Kidney epithelial cell (primary cell): Measurements from ENCODE around the gene ACE. TPM values are rescaled to one million over a fixed set of nuclear protein-coding genes. Genes with fewer than 3 reads are reported as not detected.

ENCODE experiments used
- DNase-seq: peaks from one replicate; pipeline ENCODE4 v3.0.0-alpha.2; 2010; ENCODE audit warnings: low read depth
- H3K27me3 ChIP-seq: 2 replicates; pipeline ENCODE4 v1.6.0; 2011; ENCODE audit warnings: low read length; ENCODE audit not compliant: control insufficient read depth, insufficient read depth
- H3K36me3 ChIP-seq: 2 replicates; pipeline ENCODE4 v1.5.1; 2011; ENCODE audit warnings: low read length; ENCODE audit not compliant: control insufficient read depth, insufficient read depth
- H3K4me3 ChIP-seq: 2 replicates; pipeline ENCODE4 v1.5.1; 2011; ENCODE audit warnings: low read depth, mild to moderate bottlenecking, control low read depth, low read length
- total RNA-seq: library from RNA; depleted of rRNA; stranded (reverse); fragments of >200 nt; gene quantifications from 2 replicates; pipeline ENCODE4 v1.2.3, GENCODE V29; 2015
- TF ChIP-seq, protein P1 (sequence below): IDR thresholded peaks from 2 replicates; pipeline ENCODE4 v1.5.1; 2011; ENCODE audit warnings: mild to moderate bottlenecking, moderate library complexity, low read length, control low read depth, inconsistent platforms; ENCODE audit not compliant: insufficient read depth, poor library complexity, severe bottlenecking

The ACE gene
- total RNA-seq, 1 donor from 2014 or later = 1.5 TPM

GRCh38 chr17:63528183-63528582 lies 51.3 kb downstream of the ACE start:
- H3K27me3 ChIP-seq = peaks cover 34% of the 10 kb centered on the region
- TF ChIP-seq, protein P1, sequence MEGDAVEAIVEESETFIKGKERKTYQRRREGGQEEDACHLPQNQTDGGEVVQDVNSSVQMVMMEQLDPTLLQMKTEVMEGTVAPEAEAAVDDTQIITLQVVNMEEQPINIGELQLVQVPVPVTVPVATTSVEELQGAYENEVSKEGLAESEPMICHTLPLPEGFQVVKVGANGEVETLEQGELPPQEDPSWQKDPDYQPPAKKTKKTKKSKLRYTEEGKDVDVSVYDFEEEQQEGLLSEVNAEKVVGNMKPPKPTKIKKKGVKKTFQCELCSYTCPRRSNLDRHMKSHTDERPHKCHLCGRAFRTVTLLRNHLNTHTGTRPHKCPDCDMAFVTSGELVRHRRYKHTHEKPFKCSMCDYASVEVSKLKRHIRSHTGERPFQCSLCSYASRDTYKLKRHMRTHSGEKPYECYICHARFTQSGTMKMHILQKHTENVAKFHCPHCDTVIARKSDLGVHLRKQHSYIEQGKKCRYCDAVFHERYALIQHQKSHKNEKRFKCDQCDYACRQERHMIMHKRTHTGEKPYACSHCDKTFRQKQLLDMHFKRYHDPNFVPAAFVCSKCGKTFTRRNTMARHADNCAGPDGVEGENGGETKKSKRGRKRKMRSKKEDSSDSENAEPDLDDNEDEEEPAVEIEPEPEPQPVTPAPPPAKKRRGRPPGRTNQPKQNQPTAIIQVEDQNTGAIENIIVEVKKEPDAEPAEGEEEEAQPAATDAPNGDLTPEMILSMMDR = no peak
- DNase-seq = no peak

DNA sequence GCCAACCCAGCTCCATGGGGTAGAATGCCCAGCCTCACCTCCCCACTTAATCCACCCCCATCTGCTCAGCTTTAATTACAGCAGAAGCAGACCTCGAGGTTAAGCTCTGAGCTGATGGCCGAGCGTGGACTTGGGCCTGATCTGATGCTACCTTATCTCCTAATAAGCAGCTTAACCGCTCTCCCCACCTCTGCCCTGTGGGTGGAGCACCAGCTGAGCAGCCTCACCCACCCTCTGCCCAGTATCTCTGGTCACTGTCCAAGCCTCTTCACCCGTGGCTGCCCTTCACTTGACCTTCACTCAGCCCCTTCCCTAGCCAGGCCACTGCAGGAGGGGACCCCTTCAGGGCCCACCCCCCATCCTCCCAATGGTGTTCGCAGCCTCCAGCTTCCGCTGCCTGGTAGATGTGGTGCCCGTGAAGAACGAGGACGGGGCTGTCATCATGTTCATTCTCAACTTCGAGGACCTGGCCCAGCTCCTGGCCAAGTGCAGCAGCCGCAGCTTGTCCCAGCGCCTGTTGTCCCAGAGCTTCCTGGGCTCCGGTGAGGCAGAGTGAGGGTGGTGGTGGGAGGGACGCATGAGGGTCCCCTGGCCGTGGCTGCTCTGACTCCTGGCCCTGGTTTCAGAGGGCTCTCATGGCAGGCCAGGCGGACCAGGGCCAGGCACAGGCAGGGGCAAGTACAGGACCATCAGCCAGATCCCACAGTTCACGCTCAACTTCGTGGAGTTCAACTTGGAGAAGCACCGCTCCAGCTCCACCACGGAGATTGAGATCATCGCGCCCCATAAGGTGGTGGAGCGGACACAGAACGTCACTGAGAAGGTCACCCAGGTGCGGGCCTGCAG lies 53.1 kb downstream of the ACE start:
- Histone ChIP-seq H3K27me3 (peaks cover 23% of the 10 kb centered on the region), H3K36me3 (no peaks in the 10 kb centered on the region), H3K4me3 (no peak overlapping the region)
- no peak for DNase-seq
- TF ChIP-seq, protein P1 = no peak

More at GRCh38 chr17:63528183-63528582, 51.3 kb downstream of the ACE start:
- Histone ChIP-seq H3K4me3 (no peak overlapping the region), H3K36me3 (no peaks in the 10 kb centered on the region)

- peaks cover 24% of the 10 kb centered on the region for H3K27me3 ChIP-seq
- DNase-seq = no peak
- TF ChIP-seq, protein P1 = no peak
- H3K4me3 ChIP-seq = no peak overlapping the region
- H3K36me3 ChIP-seq = no peaks in the 10 kb centered on the region
These were observed 53.7 kb downstream of the ACE start for GRCh38 chr17:63530557-63531021.

- no peak for DNase-seq
- TF ChIP-seq, protein P1 = no peak
- H3K27me3 ChIP-seq = peaks cover 18% of the 10 kb centered on the region
- no peak overlapping the region for H3K4me3 ChIP-seq
- no peaks in the 10 kb centered on the region for H3K36me3 ChIP-seq
These were observed 54.4 kb downstream of the ACE start for GRCh38 chr17:63531022-63531965.

DNA sequence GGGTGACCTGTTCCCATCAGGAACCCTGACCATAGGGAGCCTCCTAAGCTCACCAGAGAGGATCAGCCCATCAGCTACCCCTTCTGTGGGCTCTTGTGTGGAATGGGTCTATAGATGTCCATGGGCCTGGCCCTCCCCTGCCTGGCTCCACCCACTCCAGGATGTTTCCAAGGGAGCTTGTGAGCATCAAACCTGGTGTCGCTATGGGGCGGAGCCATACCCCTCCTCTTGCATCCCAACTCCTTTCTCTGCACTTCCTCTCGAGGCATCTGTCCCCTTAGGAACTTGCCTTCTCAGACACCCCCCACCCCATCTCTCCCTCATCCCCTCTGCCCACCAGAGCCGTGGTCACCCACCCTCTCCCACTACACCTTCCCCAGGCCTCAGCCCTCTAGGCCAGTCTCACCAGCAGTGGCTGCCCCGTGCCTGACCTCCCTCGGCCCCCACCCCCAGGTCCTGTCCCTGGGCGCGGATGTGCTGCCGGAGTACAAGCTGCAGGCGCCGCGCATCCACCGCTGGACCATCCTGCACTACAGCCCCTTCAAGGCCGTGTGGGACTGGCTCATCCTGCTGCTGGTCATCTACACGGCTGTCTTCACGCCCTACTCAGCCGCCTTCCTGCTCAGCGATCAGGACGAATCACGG lies 56.7 kb downstream of the ACE start:
- H3K27me3 ChIP-seq = peaks cover 16% of the 10 kb centered on the region
- TF ChIP-seq, protein P1 = no peak
- no peak for DNase-seq
- no peaks in the 10 kb centered on the region for H3K36me3 ChIP-seq
- no peak overlapping the region for H3K4me3 ChIP-seq
